ENCODE measurements around the gene NLRC5. TPM values are rescaled to one million over a fixed set of nuclear protein-coding genes. Genes with fewer than 3 reads are reported as not detected.

Gene NLRC5
- total RNA-seq, 4 donors from 2014 or later: 14.9 to 77.0 (median 23.9) TPM

- intact Hi-C loops (cut with DNase I; ENCODE audit: low total_unique reads): no loop called here
- no peak for TF ChIP-seq CTCF (IDR thresholded peaks at IDR 0.05)
- TF ChIP-seq POLR2A (IDR thresholded peaks at IDR 0.05): no peak
- Histone ChIP-seq H3K4me3 (no peak overlapping the region), H3K9me3 (no peaks in the 10 kb centered on the region), H3K27me3 (no peaks in the 10 kb centered on the region), H3K4me1 (no peaks in the 10 kb centered on the region), H3K36me3 (no peaks in the 10 kb centered on the region), H3K27ac (no peak overlapping the region)
- DNase-seq: no peak
Observed at GRCh38 chr16:56943761-56944375, 45.5 kb upstream of the NLRC5 start.

- H3K9me3 ChIP-seq: no peaks in the 10 kb centered on the region
- no peak overlapping the region for H3K27ac ChIP-seq
- H3K36me3 ChIP-seq: no peaks in the 10 kb centered on the region
- H3K4me1 ChIP-seq: no peaks in the 10 kb centered on the region
- no peak overlapping the region for H3K4me3 ChIP-seq
- intact Hi-C loops (cut with DNase I; ENCODE audit: low total_unique reads): no loop called here
- no peaks in the 10 kb centered on the region for H3K27me3 ChIP-seq
- DNase-seq: no peak
- no peak for TF ChIP-seq POLR2A (IDR thresholded peaks at IDR 0.05)
- TF ChIP-seq CTCF (IDR thresholded peaks at IDR 0.05): no peak
Observed at GRCh38 chr16:56944954-56945839, 44.2 kb upstream of the NLRC5 start.

- H3K27ac ChIP-seq: no peak overlapping the region
- H3K27me3 ChIP-seq: no peaks in the 10 kb centered on the region
- no peaks in the 10 kb centered on the region for H3K4me1 ChIP-seq
- H3K9me3 ChIP-seq: no peaks in the 10 kb centered on the region
- DNase-seq: no peak
- no peak overlapping the region for H3K4me3 ChIP-seq
- no peaks in the 10 kb centered on the region for H3K36me3 ChIP-seq
- TF ChIP-seq POLR2A (IDR thresholded peaks at IDR 0.05) (no peak), CTCF (IDR thresholded peaks at IDR 0.05) (no peak)
- intact Hi-C loops (cut with DNase I; ENCODE audit: low total_unique reads): no loop called here
Observed at GRCh38 chr16:56945847-56946527, 43.4 kb upstream of the NLRC5 start.

GRCh38 chr16:56946767-56947603 lies 42.4 kb upstream of the NLRC5 start:
- Histone ChIP-seq H3K27ac (no peak overlapping the region), H3K9me3 (no peaks in the 10 kb centered on the region), H3K36me3 (no peaks in the 10 kb centered on the region), H3K27me3 (no peaks in the 10 kb centered on the region), H3K4me1 (no peaks in the 10 kb centered on the region), H3K4me3 (no peak overlapping the region)
- DNase-seq: no peak
- no peak for TF ChIP-seq CTCF (IDR thresholded peaks at IDR 0.05)
- no peak for TF ChIP-seq POLR2A (IDR thresholded peaks at IDR 0.05)
- intact Hi-C loops (cut with DNase I; ENCODE audit: low total_unique reads): no loop called here
